Hepatocyte (in vitro differentiated cells): Measurements from ENCODE around the gene LDLR. TPM values are rescaled to one million over a fixed set of nuclear protein-coding genes. Genes with fewer than 3 reads are reported as not detected.

Source experiments
- DNase-seq: peaks from one replicate; pipeline ENCODE4 v3.0.0-alpha.2; 2016; ENCODE audit warnings: low spot score
- H2AFZ ChIP-seq: fragments of 200-600 bp; sonication (generic); 2 replicates; pipeline ENCODE4 v1.6.0; 2016; ENCODE audit warnings: antibody characterized with exemption, mild to moderate bottlenecking
- H3K27ac ChIP-seq: fragments of 200-600 bp; sonication (generic); 2 replicates; pipeline ENCODE4 v1.5.1; 2016; ENCODE audit warnings: mild to moderate bottlenecking
- H3K27me3 ChIP-seq: fragments of 200-600 bp; sonication (generic); 2 replicates; pipeline ENCODE4 v1.6.1; 2016
- H3K36me3 ChIP-seq: fragments of 200-600 bp; sonication (generic); replicated peaks from 2 replicates; pipeline ENCODE4 v1.5.1; 2016; ENCODE audit warnings: low read depth; ENCODE audit not compliant: insufficient read depth
- H3K4me1 ChIP-seq: fragments of 200-600 bp; sonication (generic); 2 replicates; pipeline ENCODE4 v1.5.1; 2016; ENCODE audit warnings: mild to moderate bottlenecking, moderate library complexity; ENCODE audit not compliant: insufficient read depth
- H3K4me2 ChIP-seq: fragments of 200-600 bp; sonication (generic); 2 replicates; pipeline ENCODE4 v1.6.0; 2016
- H3K4me3 ChIP-seq: fragments of 200-600 bp; sonication (generic); 2 replicates; pipeline ENCODE4 v1.5.1; 2016; ENCODE audit warnings: mild to moderate bottlenecking
- H3K79me2 ChIP-seq: fragments of 200-600 bp; sonication (generic); 2 replicates; pipeline ENCODE4 v1.6.0; 2017; ENCODE audit warnings: mild to moderate bottlenecking
- H3K9me2 ChIP-seq: fragments of 200-600 bp; sonication (generic); replicated peaks from 2 replicates; pipeline ENCODE4 v1.6.0; 2017; ENCODE audit warnings: mild to moderate bottlenecking; ENCODE audit not compliant: insufficient read depth
- H3K9me3 ChIP-seq: fragments of 200-600 bp; sonication (generic); 2 replicates; pipeline ENCODE4 v1.5.1; 2016; ENCODE audit warnings: low read depth, mild to moderate bottlenecking
- H4K20me1 ChIP-seq: fragments of 200-600 bp; sonication (generic); 2 replicates; pipeline ENCODE4 v1.6.0; 2016; ENCODE audit warnings: mild to moderate bottlenecking; ENCODE audit not compliant: insufficient read depth, poor library complexity, severe bottlenecking
- EZH2 ChIP-seq: fragments of 200-600 bp; sonication (generic); IDR thresholded peaks from 2 replicates; pipeline ENCODE4 v1.6.1; 2016; ENCODE audit warnings: antibody characterized with exemption, mild to moderate bottlenecking, borderline replicate concordance
- EZH2phosphoT487 ChIP-seq: fragments of 200-600 bp; sonication (generic); IDR thresholded peaks from one replicate; pipeline ENCODE4 v1.6.1; 2018; ENCODE audit warnings: antibody characterized with exemption, mild to moderate bottlenecking, low read depth, moderate library complexity; ENCODE audit not compliant: unreplicated experiment, severe bottlenecking
- WGBS: methylation state at CpG from one replicate; pipeline ENCODE4 v1.1.6; 2016; ENCODE audit warnings: low lambda C conversion rate; ENCODE audit errors: missing lambda C conversion rate; 5-methylcytosine and 5-hydroxymethylcytosine counted together
- polyA plus RNA-seq: library from polyadenylated mRNA; unstranded; fragments of >200 nt; fragmentation: Nextera tagmentation; extraction: Ambion mirVana; gene quantifications from 2 replicates; pipeline ENCODE4 v1.2.1, GENCODE V29; 2016
- total RNA-seq: library from RNA; depleted of rRNA; stranded (reverse); fragments of >200 nt; gene quantifications from 2 replicates; pipeline ENCODE4 v1.2.3, GENCODE V29; 2014
- TF ChIP-seq, protein P1 (sequence below): fragments of 200-600 bp; sonication (generic); IDR thresholded peaks from 2 replicates; pipeline ENCODE4 v1.5.1; 2016; ENCODE audit warnings: antibody characterized with exemption, mild to moderate bottlenecking; ENCODE audit not compliant: poor library complexity

LDLR gene
- total and polyA plus RNA-seq, 2 experiments from 2014 or later = 123 to 126 TPM

DNA sequence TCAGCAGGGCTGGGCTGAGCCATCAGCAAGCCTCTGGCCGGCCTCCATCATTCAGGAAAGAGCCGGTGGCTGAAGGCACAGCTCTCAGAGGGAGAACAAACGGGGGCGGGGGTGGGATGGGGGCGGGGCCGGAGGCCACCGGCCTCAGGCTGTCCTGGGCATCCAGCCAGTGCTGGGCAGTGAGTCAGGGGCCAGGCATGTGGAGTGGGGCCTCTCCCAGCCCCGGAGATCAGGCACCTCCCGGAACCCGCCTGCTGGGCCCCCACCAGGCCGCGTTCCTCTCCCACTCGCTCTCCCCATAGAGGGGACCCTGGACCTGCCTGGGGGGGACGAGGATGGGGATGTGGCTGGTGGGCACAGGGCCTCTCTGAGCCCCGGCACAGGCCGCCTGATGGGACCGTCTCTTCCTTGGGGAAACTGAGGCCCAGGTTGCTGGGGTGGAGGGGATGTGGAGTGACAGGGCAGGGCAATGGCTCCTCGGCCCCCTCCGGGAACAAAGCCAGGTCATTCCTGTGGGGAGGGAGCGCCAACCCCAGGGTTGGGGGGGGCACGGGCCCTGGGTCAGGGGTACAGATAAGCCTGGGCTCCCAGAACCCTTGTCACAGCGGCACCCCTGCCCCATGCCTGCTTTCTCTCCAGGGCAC is 53.4 kb downstream of the LDLR start:
- H3K9me2 ChIP-seq = no peaks in the 10 kb centered on the region
- no peaks in the 10 kb centered on the region for H3K36me3 ChIP-seq
- WGBS = 20% methylated on average over 10 of the region's 22 CpGs
- H4K20me1 ChIP-seq = no peaks in the 10 kb centered on the region
- H3K9me3 ChIP-seq = no peaks in the 10 kb centered on the region
- H2AFZ ChIP-seq = no peak overlapping the region
- H3K79me2 ChIP-seq = no peaks in the 10 kb centered on the region
- no peaks in the 10 kb centered on the region for H3K27me3 ChIP-seq
- H3K4me2 ChIP-seq = peak overlapping the region; percentile 71
- H3K4me1 ChIP-seq = peaks cover 57% of the 10 kb centered on the region
- peak; percentile 96 for DNase-seq
- H3K27ac ChIP-seq = peak overlapping the region; percentile 100
- TF ChIP-seq EZH2phosphoT487 (no peak), EZH2 (no peak)
- TF ChIP-seq, protein P1, sequence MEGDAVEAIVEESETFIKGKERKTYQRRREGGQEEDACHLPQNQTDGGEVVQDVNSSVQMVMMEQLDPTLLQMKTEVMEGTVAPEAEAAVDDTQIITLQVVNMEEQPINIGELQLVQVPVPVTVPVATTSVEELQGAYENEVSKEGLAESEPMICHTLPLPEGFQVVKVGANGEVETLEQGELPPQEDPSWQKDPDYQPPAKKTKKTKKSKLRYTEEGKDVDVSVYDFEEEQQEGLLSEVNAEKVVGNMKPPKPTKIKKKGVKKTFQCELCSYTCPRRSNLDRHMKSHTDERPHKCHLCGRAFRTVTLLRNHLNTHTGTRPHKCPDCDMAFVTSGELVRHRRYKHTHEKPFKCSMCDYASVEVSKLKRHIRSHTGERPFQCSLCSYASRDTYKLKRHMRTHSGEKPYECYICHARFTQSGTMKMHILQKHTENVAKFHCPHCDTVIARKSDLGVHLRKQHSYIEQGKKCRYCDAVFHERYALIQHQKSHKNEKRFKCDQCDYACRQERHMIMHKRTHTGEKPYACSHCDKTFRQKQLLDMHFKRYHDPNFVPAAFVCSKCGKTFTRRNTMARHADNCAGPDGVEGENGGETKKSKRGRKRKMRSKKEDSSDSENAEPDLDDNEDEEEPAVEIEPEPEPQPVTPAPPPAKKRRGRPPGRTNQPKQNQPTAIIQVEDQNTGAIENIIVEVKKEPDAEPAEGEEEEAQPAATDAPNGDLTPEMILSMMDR = no peak
- no peak overlapping the region for H3K4me3 ChIP-seq

DNA sequence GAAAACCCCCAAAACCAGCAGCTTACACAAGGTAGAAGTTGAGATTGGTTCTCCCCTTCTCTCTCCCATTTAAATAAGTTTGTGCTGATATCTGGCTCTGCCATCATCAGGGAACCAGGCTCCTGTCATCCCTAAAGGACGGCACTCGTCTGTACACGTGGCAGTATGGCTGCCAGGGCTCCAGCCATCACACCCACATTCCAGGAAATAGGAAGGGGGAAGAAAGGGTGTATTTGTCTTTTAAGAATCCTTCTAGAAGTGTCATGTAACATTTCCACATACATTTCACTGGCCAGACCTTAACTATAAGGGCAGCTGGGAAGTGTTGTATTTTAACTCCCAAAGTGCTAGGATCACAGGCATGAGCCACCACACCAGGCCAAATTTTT is 56.3 kb downstream of the LDLR start:
- H3K9me2 ChIP-seq = no peaks in the 10 kb centered on the region
- peaks cover 3% of the 10 kb centered on the region for H3K79me2 ChIP-seq
- no peak overlapping the region for H3K4me3 ChIP-seq
- DNase-seq = no peak
- no peaks in the 10 kb centered on the region for H3K9me3 ChIP-seq
- H3K27ac ChIP-seq = peak overlapping the region; percentile 100
- no peaks in the 10 kb centered on the region for H4K20me1 ChIP-seq
- H3K36me3 ChIP-seq = no peaks in the 10 kb centered on the region
- WGBS = 95% methylated on average over 3 of the region's 3 CpGs
- H3K27me3 ChIP-seq = no peaks in the 10 kb centered on the region
- TF ChIP-seq, protein P1 = no peak
- TF ChIP-seq EZH2 = no peak
- no peak for TF ChIP-seq EZH2phosphoT487
- H3K4me1 ChIP-seq = peaks cover 34% of the 10 kb centered on the region
- H2AFZ ChIP-seq = no peak overlapping the region
- no peak overlapping the region for H3K4me2 ChIP-seq

DNA sequence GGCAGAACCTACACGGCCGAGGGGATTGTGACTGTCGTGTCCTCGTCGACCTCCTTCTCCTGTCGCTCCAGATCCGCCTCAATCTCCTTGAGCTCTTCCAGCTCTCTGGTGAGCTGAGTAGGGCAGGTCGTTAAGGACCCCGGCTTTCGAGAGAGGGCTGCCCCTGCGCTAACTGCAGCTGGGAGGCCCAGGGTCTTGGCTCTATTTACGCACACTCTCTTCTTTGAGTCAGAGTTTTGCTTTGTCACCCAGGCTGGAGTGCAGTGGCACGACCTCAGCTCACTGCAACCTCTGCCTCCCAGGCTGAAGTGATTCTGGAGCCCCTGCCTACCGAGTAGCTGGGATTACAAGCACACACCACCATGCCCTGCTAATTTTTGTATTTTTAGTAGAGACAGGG is 58.7 kb downstream of the LDLR start:
- Histone ChIP-seq H3K36me3 (no peaks in the 10 kb centered on the region), H3K27me3 (no peaks in the 10 kb centered on the region), H3K27ac (no peak overlapping the region), H3K4me3 (no peak overlapping the region), H3K79me2 (peaks cover 17% of the 10 kb centered on the region), H3K4me1 (peaks cover 21% of the 10 kb centered on the region), H2AFZ (no peak overlapping the region), H3K9me2 (no peaks in the 10 kb centered on the region), H3K9me3 (no peaks in the 10 kb centered on the region), H4K20me1 (no peaks in the 10 kb centered on the region), H3K4me2 (no peak overlapping the region)
- DNase-seq = no peak
- 80% methylated on average over 14 of the region's 14 CpGs for WGBS
- TF ChIP-seq EZH2phosphoT487 (no peak), EZH2 (no peak)
- TF ChIP-seq, protein P1 = no peak
